ENCODE measurements around the gene MAD1L1.

Gene MAD1L1

DNA sequence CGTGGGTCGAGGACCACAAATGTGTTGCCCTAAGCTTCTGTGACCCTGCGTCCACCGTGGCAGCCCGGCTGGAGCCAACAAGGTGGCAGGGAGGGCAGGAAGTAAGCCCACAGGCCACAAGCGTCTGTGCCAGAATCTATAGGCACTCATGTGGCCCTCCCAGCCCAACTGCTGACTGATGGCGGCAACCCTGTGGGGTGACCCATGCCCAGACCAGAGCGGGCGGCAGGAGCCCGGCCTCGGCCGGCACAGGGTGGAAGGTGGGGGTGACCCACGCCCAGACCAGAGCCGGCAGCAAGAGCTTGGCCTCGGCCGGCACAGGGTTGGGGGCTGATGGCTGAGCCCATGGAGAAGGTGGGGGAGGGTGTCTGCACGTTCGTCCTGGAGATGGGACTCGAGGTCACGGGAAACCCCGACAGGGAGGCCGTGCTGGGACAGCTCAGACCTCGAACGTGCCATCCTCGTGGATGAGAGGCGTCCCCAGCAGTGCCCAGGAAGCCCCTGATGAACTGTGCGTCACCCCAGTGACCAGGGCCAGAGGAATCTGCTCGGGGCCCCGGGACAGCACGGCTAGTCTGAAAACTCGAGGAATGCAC, 381.7 kb downstream of the MAD1L1 start:
- DNase-seq (ENCODE audit: low read depth) = no peak
- TF ChIP-seq, protein P1, sequence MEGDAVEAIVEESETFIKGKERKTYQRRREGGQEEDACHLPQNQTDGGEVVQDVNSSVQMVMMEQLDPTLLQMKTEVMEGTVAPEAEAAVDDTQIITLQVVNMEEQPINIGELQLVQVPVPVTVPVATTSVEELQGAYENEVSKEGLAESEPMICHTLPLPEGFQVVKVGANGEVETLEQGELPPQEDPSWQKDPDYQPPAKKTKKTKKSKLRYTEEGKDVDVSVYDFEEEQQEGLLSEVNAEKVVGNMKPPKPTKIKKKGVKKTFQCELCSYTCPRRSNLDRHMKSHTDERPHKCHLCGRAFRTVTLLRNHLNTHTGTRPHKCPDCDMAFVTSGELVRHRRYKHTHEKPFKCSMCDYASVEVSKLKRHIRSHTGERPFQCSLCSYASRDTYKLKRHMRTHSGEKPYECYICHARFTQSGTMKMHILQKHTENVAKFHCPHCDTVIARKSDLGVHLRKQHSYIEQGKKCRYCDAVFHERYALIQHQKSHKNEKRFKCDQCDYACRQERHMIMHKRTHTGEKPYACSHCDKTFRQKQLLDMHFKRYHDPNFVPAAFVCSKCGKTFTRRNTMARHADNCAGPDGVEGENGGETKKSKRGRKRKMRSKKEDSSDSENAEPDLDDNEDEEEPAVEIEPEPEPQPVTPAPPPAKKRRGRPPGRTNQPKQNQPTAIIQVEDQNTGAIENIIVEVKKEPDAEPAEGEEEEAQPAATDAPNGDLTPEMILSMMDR (conservative IDR thresholded peaks at IDR 0.05; ENCODE audit: low read length) = no peak
- H3K4me3 ChIP-seq (ENCODE audit: low read length) = no peak overlapping the region

DNA sequence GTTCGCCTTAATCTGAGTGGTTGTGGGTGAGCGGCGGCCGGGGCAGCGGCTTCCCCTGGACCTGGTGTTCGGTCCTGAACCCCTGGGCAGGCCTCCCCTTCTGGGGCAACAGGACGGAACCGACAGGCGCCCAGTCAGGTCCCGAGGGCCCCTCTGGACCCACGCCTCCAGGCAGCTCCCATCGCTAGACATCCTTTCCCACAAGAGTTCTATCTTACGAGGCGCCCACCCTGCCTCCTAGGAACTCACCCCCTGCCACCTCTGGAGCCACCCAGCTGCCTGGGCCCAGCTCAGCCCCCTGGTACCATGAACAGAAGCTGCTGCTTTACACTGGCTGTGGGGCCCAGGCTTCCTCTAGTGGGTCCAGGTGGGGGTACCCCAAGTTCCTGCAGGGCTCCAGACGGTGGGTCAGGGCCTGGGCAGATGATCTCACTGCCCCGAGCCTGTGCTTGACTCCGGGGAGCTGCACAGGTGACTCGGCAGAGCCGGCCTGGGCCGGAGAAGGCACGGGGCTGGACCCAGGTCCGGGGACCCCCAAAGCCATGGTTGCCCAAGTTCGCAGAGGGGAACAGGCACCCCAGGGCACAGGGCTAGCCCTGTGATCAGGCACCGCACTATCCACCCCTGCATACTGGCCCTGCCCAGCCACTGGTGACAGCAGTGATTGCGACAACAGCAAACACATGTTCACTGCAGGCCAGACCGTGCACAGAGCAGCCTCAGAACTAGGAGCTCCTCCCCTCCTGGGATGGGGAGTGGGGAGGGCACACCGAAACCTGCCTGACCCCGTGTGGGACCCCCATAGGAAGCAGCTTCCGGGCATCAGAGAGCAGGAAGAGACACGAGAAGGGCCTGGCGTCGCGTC, 382.4 kb downstream of the MAD1L1 start:
- no peak overlapping the region for H3K4me3 ChIP-seq (ENCODE audit: low read length)
- DNase-seq (ENCODE audit: low read depth) = peak; percentile 12
- TF ChIP-seq, protein P1 (conservative IDR thresholded peaks at IDR 0.05; ENCODE audit: low read length) = no peak

DNA sequence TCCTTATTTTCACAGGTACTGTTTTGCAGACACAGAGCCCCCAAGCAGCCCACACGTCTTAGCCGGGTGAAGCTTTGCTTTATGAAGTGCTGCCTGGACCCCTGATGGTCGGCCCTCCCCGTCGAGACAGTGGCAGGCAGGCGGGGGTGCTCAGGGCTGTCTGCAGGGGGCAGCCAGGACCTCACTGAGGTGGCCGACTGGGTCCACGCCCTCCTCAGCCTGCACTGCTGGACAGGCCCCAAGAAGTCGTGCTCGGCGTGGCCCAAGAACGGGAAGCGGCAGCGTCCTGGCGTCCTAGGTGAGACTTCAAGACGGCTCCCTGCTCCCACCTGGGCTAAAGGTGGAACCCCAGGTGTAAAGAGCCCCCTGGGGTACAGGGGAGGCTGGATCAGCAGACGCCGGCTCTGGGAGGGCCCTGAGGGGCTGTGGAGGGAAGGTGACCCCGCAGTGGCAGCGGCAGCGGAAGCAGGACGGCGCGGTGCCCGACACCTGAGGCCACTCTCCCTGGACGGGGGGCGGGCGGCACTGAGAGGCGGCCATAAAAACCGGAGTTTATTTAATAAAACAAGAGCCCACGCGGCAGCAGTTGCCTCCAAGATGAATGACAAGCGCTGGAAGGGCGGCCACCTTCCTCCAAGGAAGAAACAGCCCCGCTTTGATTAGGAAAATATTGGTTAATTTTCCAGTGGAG, 383.2 kb downstream of the MAD1L1 start:
- H3K4me3 ChIP-seq (ENCODE audit: low read length) = no peak overlapping the region
- TF ChIP-seq, protein P1 (conservative IDR thresholded peaks at IDR 0.05; ENCODE audit: low read length) = no peak
- no peak for DNase-seq (ENCODE audit: low read depth)

DNA sequence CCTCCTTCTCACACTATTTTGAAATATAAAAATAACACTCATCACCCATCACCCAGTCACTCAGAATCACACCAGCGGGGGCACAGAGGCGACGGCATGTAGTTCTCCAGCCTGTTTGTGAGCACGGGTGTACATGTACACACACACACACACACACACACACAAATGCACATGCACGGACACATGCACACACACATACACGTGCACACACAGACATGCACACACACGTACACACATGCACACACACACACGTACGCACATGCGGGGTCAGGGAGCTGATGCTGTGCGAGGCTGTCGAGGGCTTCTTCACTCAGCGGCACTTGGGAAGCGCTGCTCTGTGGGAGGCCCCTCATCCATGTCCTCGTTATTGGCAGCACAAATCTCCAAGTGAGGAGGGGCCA, 383.8 kb downstream of the MAD1L1 start:
- no peak for DNase-seq (ENCODE audit: low read depth)
- TF ChIP-seq, protein P1 (conservative IDR thresholded peaks at IDR 0.05; ENCODE audit: low read length) = no peak
- H3K4me3 ChIP-seq (ENCODE audit: low read length) = no peak overlapping the region

DNA sequence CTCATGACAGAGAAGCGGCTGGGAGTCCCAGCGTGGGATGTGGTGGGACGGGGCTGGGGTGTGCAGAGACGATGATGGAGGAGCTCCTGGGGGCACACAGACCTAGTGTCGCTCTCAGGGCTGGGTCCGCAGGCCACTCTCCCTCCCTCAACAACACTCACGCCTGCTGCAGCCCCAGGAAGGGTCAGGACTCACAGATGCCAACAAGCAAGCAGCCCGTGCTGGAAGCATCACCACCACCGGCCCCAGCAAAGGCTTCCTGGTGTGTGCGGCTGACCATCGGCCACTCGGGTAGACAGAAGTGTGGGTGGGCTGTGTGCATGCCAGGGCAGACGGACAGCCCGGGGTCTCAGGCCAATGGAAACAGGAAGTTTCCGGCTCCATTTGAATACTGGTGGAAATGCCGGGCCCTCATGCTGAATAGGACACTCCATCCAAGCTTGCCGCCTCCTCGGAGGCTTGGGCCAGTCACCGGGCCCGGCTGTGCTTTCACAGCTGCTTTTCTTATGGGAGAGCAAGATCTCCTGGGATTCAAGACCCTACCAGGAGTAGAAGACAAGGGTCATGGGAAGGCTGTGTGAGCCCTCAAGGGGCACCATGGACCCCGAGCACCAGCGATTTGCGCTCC, 384.6 kb downstream of the MAD1L1 start:
- no peak for DNase-seq (ENCODE audit: low read depth)
- no peak overlapping the region for H3K4me3 ChIP-seq (ENCODE audit: low read length)
- TF ChIP-seq, protein P1 (conservative IDR thresholded peaks at IDR 0.05; ENCODE audit: low read length) = no peak

DNA sequence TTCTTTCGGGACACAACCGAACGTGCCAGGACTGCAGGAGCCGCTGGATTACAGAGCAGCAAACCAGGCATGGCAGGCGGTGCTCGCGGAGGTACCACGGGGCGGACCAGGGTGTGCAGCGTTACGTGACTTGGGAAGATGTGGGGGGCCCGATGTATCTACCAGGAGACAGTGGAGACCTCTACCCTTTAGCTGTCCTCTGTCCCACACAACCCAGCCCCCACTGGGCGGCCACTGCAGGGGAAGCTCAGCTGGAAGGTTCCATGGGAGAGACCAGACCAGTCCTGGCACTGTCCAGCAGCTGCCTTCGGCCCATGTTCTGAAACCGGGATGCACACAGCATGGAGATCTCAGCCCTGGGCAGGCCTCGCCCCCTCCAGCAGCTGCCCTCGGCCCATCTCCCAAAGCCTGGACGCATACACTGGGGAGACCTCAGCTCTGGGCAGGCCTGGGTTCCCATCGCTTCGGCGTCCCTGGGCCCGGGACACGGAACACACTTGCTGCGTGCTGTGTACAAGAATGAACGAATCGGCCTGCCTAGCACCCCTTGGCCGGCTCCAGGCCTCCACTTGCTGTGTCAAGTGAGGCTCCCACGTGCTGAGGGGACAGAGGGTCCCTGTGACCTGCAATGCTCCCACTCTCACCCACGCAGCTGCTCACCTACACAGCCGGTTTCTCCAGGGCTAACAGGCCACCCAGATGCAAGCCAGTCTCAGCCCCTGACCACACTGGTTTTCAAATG, 385.3 kb downstream of the MAD1L1 start:
- H3K4me3 ChIP-seq (ENCODE audit: low read length) = no peak overlapping the region
- TF ChIP-seq, protein P1 (conservative IDR thresholded peaks at IDR 0.05; ENCODE audit: low read length) = no peak
- DNase-seq (ENCODE audit: low read depth) = no peak
